Loucy (cell line): ENCODE data around the gene SMARCB1.

Source experiments
- CTCF ChIP-seq: fragments of 200-600 bp; sonication (generic); conservative IDR thresholded peaks from 2 replicates; pipeline ENCODE4 v1.5.1; 2014; ENCODE audit warnings: mild to moderate bottlenecking, antibody characterized with exemption, low read length
- EZH2phosphoT487 ChIP-seq: fragments of 200-600 bp; IDR thresholded peaks from 2 replicates; pipeline ENCODE4 v1.6.1; 2018; ENCODE audit warnings: antibody characterized with exemption, mild to moderate bottlenecking, moderate library complexity, borderline replicate concordance

GRCh38 chr22:23835484-23836144 lies 48.8 kb downstream of the SMARCB1 start:
- TF ChIP-seq EZH2phosphoT487: no peak
- TF ChIP-seq CTCF: no peak
